HepG2 (cell line): ENCODE results near the gene ZNF540. TPM values are rescaled to one million over a fixed set of nuclear protein-coding genes. Genes with fewer than 3 reads are reported as not detected.

ENCODE experiments used
- BRCA1 ChIP-seq: sonication (generic); formaldehyde crosslinking; IDR thresholded peaks from 2 replicates; pipeline ENCODE4 v1.4.0; 2020; ENCODE audit warnings: missing genetic modification reagents
- CBX1 ChIP-seq: IDR thresholded peaks from one replicate; pipeline ENCODE4 v1.6.1; 2016; ENCODE audit warnings: antibody characterized with exemption, low read depth
- FOXM1 ChIP-seq: sonication (generic); formaldehyde crosslinking; IDR thresholded peaks from 2 replicates; pipeline ENCODE4 v1.5.0; 2020; ENCODE audit warnings: missing genetic modification reagents
- HINFP ChIP-seq: sonication (generic); formaldehyde crosslinking; IDR thresholded peaks from 2 replicates; pipeline ENCODE4 v1.4.0; 2020; ENCODE audit warnings: low read depth, mild to moderate bottlenecking, missing genetic modification reagents
- LRRFIP1 ChIP-seq: sonication (generic); formaldehyde crosslinking; conservative IDR thresholded peaks from 2 replicates; pipeline ENCODE4 v1.4.0; 2020; ENCODE audit warnings: missing genetic modification reagents
- MATR3 ChIP-seq: sonication (generic); formaldehyde crosslinking; IDR thresholded peaks from 2 replicates; pipeline ENCODE4 v1.4.0; 2020; ENCODE audit warnings: missing genetic modification reagents
- PAX8 ChIP-seq: sonication (generic); formaldehyde crosslinking; IDR thresholded peaks from 2 replicates; pipeline ENCODE4 v1.8.0; 2022; ENCODE audit warnings: mild to moderate bottlenecking, missing genetic modification reagents, borderline replicate concordance
- PCBP1 ChIP-seq: fragments of 200-400 bp; formaldehyde crosslinking; IDR thresholded peaks from 2 replicates; pipeline ENCODE4 v1.6.1; 2017; ENCODE audit warnings: mild to moderate bottlenecking, low read depth, low read length, borderline replicate concordance
- RERE ChIP-seq: IDR thresholded peaks from 2 replicates; pipeline ENCODE4 v1.6.1; 2016; ENCODE audit warnings: low read depth, missing genetic modification reagents, missing compliant biosample characterization
- ZBTB33 ChIP-seq: sonication (generic); formaldehyde crosslinking; IDR thresholded peaks from 2 replicates; pipeline ENCODE4 v1.4.0; 2020; ENCODE audit warnings: missing genetic modification reagents
- ZBTB7B ChIP-seq: sonication (generic); formaldehyde crosslinking; IDR thresholded peaks from 2 replicates; pipeline ENCODE4 v1.4.0; 2020; ENCODE audit warnings: missing genetic modification reagents
- ZFP36L2 ChIP-seq: sonication (generic); formaldehyde crosslinking; IDR thresholded peaks from 2 replicates; pipeline ENCODE4 v1.4.0; 2020; ENCODE audit warnings: missing genetic modification reagents
- ZNF329 ChIP-seq: sonication (generic); formaldehyde crosslinking; IDR thresholded peaks from 2 replicates; pipeline ENCODE4 v1.9.0; 2021; ENCODE audit warnings: low read depth, mild to moderate bottlenecking, missing genetic modification reagents
- polyA plus RNA-seq, 8 experiments: library from polyadenylated mRNA; depleted of rRNA in 3 of 8; stranded (reverse) in 7 of 8; unstranded in 1 of 8; fragments of >200 nt; fragmentation: Illumina TruSeq in 4 of 8; extraction: Trizol in 4 of 8; gene quantifications; 2 replicates each; pipeline versions ENCODE4 v1.2.1 to v1.2.3, GENCODE V29; 2011 to 2016; ENCODE audit warnings: low read depth in 4 of 8, missing spikeins in 1 of 8, mixed read lengths in 1 of 8; ENCODE audit not compliant: insufficient read depth in 1 of 8
- total RNA-seq, 5 experiments: library from RNA; depleted of rRNA; stranded (reverse); fragments of >200 nt; fragmentation: Illumina TruSeq; extraction: Trizol; gene quantifications; 2 replicates each; pipeline ENCODE4 v1.2.3, GENCODE V29; 2016; ENCODE audit warnings: low read depth in 1 of 5

ZNF540 gene
- total and polyA plus RNA-seq, 2 of the 13 experiments (the other 11 are each of a cell fraction or from before 2014, with no cell fraction given), result 0.21 to 0.40 TPM

GRCh38 chr19:37655689-37656371 lies 61.2 kb downstream of the ZNF540 start (continued):
- TF ChIP-seq CBX1, result peak; percentile 17
- 0 out of 2 replicates have a peak, but pooled peaks have one; percentile 52 for TF ChIP-seq BRCA1
- no peak for TF ChIP-seq PCBP1
- TF ChIP-seq ZFP36L2 (CRISPR knock-in tag), result no peak
- TF ChIP-seq LRRFIP1 (CRISPR knock-in tag), result no peak
- no peak for TF ChIP-seq ZBTB33 (CRISPR knock-in tag)
- peak; percentile 82; the same call in 1 of the 2 replicates for TF ChIP-seq ZNF329
- TF ChIP-seq HINFP (CRISPR knock-in tag), result 0 out of 2 replicates have a peak, but pooled peaks have one; percentile 35
- 0 out of 2 replicates have a peak, but pooled peaks have one; percentile 82 for TF ChIP-seq PAX8 (CRISPR knock-in tag)
- 0 out of 2 replicates have a peak, but pooled peaks have one; percentile 33 for TF ChIP-seq RERE (CRISPR knock-in tag)
- TF ChIP-seq FOXM1 (CRISPR knock-in tag), result no peak
- peak; percentile 77 for TF ChIP-seq ZBTB7B (CRISPR knock-in tag)
- TF ChIP-seq MATR3, result no peak
